COLO668 (cell line): Measurements from ENCODE around the gene SIT1.

Experiments used
- DNase-seq: peaks from one replicate; lab custom pipeline; 2025; ENCODE audit not compliant: unreplicated experiment; lab: John Stamatoyannopoulos, UW

Gene SIT1

DNA sequence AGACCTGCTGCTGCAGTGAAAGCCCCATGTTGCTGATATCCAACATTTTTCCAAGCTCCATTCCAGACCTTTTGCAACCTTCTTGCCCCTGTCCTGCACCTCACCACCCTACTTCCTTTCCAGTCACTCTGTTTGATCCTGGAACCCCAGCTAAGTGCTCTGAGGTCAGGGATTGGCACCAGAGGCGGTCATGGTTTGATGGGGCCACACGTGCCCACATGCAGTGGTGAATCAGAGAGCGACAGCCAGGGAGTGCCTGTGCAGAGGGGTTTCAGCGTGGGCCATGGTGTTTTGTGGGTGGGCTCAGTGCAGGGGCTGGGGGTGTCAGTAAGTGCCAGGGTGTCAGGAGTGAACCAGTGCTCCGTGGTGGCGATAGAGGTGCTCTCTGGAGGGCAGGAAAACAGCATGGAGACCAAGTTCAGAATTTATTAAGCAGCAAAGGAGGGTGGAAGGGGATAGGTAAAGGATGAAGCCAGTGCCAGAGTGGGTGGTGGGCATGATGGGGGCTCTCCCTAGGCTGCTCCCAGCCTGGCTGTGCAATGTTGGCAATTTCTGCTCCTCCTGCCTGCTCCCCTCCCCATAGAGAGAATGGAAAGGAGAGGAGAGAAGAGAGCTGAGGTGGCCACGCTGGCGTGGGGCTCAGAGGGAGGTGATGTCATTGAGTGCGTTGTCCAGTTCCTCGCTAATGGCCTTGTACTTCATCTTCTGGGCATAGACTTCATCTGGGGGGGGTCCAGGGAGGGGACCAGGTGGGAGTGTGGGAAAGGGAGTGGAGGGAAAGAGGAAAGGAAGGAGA lies 32.0 kb upstream of the SIT1 start:
- no peak for DNase-seq

DNA sequence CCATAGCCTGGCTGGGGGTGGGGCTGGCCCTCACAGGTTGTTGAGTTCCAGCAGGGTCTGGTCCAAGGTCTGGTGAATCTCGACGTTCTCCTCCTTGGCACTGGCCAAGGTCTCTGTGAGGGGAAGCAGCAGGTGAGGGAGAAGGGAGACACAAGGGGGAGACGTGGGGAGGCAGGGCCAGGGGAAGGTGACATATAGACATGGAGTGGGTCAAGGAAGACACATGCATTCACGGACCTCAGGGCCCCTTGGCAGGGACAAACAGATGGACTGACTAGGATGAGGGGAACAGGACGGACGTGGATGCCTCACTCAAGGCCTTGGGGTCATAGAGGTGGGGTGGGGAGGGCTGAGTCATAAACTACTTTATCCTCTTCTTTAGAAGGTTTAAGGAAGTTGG lies 31.3 kb upstream of the SIT1 start:
- no peak for DNase-seq

DNA sequence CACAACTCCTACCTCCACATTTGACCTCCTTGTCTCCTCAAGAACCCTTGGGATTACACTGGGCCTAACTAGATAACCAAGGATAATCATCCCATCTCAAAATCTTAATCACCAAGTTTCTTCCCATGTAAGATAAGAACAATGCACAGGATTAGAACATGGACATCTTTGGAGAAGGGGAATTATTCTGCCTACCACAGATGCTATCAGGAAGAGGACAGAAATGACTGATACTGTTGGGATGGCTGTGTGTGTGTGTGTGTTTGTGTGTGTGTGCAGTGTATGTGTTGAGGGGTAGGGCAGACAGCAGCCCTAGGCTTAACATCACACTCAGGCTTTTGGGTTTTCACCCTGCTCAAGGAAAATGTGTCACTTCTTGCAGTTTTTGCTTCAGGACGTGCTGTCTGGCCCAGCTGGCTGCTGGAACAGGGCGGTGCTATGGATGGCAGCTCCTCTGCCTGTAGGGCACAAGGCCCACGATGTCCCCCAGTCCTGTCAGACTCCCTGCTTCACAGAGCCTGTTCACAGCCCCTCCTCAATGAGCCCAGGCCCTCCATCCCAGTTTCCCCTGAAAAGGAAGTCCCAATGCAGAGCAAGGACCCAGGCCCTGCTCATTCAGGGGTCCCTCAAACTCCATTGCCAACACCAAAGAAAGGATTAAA lies 30.7 kb upstream of the SIT1 start:
- DNase-seq = no peak

DNA sequence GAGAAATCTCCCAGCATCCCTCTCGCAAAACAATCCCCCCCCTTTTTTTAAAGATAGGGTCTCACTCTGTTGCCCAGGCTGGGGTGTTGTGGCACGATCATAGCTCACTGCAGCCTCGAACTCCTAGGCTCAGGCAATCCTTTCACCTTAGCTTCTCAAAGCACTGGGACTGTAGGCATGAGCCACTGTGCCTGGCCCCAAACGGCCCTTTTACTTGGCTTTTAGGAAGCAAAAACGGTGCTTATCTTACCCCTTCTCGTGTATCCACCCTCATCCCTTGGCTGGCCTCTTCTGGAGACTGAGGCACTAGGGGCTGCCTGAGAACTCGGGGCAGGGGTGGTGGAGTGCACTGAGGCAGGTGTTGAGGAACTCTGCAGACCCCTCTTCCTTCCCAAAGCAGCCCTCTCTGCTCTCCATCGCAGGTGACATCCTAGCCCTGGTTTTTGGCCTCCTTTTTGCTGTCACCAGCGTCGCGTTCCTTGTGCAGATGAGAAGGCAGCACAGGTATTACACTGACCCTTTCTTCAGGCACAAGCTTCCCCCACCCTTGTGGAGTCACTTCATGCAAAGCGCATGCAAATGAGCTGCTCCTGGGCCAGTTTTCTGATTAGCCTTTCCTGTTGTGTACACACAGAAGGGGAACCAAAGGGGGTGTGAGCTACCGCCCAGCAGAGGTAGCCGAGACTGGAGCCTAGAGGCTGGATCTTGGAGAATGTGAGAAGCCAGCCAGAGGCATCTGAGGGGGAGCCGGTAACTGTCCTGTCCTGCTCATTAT lies 29.8 kb upstream of the SIT1 start:
- no peak for DNase-seq

DNA sequence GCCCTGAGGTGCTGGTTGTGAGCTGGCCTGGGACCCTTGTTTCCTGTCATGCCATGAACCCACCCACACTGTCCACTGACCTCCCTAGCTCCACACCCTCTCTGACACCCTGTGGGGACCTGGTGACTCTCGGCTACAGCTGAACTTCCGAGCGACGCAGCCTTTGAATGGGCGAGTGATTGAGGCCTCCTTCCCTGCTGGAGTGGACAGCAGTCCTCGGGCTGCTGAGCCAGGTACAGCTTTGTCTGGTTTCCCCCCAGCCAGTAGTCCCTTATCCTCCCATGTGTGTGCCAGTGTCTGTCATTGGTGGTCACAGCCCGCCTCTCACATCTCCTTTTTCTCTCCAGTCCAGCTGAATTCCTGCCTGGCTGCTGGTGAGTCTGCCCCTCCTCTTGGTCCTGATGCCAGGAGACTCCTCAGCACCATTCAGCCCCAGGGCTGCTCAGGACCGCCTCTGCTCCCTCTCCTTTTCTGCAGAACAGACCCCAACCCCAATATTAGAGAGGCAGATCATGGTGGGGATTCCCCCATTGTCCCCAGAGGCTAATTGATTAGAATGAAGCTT lies 29.1 kb upstream of the SIT1 start:
- DNase-seq = no peak

DNA sequence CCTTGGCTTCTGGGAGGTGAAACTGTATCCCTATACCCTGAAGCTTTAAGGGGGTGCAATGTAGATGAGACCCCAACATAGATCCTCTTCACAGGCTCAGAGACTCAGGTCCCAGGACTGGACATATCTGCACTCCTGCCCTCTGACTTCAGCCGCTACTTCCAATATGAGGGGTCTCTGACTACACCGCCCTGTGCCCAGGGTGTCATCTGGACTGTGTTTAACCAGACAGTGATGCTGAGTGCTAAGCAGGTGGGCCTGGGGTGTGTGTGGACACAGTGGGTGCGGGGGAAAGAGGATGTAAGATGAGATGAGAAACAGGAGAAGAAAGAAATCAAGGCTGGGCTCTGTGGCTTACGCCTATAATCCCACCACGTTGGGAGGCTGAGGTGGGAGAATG lies 28.4 kb upstream of the SIT1 start:
- DNase-seq = no peak

DNA sequence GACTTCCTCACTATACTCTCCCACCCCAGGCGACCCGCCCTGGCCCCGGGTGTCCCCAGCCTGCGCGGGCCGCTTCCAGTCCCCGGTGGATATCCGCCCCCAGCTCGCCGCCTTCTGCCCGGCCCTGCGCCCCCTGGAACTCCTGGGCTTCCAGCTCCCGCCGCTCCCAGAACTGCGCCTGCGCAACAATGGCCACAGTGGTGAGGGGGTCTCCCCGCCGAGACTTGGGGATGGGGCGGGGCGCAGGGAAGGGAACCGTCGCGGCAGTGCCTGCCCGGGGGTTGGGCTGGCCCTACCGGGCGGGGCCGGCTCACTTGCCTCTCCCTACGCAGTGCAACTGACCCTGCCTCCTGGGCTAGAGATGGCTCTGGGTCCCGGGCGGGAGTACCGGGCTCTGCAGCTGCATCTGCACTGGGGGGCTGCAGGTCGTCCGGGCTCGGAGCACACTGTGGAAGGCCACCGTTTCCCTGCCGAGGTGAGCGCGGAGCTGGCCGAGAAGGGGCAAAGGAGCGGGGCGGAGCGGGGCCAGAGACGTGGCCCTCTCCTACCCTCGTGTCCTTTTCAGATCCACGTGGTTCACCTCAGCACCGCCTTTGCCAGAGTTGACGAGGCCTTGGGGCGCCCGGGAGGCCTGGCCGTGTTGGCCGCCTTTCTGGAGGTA lies 25.1 kb upstream of the SIT1 start:
- DNase-seq = no peak

DNA sequence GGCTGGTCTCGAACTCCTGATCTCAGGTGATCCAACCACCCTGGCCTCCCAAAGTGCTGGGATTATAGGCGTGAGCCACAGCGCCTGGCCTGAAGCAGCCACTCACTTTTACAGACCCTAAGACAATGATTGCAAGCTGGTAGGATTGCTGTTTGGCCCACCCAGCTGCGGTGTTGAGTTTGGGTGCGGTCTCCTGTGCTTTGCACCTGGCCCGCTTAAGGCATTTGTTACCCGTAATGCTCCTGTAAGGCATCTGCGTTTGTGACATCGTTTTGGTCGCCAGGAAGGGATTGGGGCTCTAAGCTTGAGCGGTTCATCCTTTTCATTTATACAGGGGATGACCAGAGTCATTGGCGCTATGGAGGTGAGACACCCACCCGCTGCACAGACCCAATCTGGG lies 24.5 kb upstream of the SIT1 start:
- DNase-seq = no peak

DNA sequence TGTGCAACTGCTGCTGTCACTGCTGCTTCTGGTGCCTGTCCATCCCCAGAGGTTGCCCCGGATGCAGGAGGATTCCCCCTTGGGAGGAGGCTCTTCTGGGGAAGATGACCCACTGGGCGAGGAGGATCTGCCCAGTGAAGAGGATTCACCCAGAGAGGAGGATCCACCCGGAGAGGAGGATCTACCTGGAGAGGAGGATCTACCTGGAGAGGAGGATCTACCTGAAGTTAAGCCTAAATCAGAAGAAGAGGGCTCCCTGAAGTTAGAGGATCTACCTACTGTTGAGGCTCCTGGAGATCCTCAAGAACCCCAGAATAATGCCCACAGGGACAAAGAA lies 23.3 kb upstream of the SIT1 start:
- no peak for DNase-seq

DNA sequence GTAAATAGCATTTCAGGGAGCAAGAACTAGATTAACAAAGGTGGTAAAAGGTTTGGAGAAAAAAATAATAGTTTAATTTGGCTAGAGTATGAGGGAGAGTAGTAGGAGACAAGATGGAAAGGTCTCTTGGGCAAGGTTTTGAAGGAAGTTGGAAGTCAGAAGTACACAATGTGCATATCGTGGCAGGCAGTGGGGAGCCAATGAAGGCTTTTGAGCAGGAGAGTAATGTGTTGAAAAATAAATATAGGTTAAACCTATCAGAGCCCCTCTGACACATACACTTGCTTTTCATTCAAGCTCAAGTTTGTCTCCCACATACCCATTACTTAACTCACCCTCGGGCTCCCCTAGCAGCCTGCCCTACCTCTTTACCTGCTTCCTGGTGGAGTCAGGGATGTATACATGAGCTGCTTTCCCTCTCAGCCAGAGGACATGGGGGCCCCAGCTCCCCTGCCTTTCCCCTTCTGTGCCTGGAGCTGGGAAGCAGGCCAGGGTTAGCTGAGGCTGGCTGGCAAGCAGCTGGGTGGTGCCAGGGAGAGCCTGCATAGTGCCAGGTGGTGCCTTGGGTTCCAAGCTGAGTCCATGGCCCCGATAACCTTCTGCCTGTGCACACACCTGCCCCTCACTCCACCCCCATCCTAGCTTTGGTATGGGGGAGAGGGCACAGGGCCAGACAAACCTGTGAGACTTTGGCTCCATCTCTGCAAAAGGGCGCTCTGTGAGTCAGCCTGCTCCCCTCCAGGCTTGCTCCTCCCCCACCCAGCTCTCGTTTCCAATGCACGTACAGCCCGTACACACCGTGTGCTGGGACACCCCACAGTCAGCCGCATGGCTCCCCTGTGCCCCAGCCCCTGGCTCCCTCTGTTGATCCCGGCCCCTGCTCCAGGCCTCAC lies 22.6 kb upstream of the SIT1 start, which contains the start of gene CA9:
CA9 (plus strand) TSS at position 797 of the 893 bp plus-strand sequence; CDS start at position 829, 32 bp downstream.
- peak; percentile 67 for DNase-seq

DNA sequence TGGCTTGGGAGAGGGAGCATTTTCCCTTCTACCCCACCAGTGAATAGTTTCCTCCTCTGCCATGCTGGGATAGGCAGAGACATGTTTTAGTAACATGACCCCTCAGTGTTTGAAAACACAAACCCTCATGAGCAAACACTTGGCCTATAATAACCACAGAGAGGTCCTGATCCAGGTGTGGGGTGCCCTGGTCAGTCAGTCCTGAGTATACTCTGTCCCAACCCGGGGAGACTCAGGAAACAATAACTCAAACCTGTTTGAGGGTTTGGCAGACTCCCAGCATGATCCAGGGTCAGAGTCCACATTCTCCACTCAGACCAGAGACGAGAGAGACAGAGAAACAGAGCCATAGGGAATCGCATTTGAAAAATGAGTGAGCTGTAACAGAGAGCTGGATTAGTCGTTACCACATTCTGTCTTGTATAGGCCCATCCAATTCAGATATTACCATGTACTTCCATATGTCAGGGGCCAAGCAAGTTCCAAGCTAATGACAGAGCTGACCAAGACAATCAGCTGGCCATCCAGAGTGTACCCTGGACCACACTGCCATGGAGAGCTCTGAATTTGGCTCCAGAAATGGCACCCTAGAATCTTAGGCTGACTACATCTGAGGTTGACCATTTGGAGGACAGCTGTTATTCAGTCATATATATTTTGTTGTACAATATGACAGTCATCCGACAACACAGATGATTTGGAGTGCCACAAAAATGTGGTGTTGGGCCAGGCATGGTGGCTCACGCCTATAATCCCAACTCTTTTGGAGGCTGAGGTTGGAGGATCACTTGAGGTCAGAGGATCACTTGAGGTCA lies 18.8 kb upstream of the SIT1 start:
- DNase-seq = peak; percentile 87

DNA sequence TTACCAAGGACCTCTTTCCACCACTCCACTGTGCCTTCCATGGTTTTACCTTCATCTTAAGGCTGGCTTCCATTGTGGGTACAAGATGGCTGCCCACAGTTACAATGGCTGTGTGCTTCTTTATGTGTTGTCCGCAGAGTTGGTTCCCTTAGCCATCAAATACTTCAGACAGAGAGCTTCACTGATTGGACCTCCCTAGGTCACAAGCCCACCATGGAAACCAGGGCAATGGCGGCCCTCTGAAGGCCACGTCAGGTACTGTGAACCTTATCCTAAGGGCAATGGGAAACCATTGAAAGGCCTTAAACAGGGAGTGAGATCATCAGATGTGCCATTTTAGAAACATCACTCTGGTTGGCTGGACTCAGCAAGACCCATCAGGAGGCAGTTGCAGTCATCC lies 17.2 kb upstream of the SIT1 start:
- no peak for DNase-seq

DNA sequence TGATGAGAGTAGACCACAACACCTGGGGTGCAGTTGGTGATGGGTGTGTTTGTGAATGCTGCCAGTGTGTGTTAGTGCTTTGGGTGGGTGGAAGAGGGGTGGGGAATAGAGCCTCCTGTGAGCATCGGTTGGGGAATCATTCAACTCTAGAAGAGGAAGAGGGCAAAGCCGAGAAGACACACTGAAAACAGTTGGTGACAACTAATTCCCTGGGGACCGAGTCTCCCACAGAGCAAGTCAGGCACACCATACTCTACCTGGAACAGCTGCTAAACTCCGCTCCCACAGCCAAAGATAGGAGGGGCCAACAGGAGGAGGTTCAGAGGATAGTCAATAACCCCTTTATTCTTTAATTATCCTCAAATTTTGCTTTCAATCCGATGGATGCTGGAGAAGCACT lies 15.8 kb upstream of the SIT1 start:
- DNase-seq = no peak

DNA sequence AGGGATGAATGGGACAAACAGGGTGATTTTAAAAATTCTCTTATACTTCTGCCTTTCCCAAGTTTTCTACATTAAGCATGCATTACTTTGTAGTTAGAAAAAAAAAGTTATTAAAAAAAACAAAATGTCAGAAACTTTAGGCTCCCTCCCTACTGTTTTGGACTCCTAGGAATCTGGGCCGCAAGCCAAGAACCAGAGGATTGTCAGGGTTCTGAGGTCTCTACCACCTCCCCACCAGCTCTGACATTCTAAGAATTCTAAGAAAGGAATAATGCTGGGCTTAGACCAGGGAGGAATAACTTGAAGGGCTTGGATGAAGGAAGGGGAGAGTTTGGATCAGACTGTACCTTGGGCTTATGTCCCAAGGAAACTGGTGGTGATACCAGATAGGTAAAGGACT lies 15.3 kb upstream of the SIT1 start:
- no peak for DNase-seq

DNA sequence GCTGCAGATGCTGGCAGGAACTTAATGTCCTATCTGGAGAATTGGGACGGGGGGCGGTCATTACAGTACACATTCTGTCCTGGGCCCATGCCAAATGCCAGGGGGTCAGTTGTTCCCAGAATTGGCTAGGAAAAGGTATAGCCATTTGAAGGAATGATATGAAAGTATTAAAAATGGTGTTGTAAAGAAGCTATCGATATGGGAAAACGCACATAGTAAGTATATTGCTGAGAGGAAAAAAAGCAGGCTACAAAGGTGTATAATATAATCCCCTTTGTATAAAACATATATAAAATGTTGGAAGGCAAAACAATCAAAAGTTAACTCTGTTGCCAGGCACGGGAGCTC lies 14.7 kb upstream of the SIT1 start:
- no peak for DNase-seq

DNA sequence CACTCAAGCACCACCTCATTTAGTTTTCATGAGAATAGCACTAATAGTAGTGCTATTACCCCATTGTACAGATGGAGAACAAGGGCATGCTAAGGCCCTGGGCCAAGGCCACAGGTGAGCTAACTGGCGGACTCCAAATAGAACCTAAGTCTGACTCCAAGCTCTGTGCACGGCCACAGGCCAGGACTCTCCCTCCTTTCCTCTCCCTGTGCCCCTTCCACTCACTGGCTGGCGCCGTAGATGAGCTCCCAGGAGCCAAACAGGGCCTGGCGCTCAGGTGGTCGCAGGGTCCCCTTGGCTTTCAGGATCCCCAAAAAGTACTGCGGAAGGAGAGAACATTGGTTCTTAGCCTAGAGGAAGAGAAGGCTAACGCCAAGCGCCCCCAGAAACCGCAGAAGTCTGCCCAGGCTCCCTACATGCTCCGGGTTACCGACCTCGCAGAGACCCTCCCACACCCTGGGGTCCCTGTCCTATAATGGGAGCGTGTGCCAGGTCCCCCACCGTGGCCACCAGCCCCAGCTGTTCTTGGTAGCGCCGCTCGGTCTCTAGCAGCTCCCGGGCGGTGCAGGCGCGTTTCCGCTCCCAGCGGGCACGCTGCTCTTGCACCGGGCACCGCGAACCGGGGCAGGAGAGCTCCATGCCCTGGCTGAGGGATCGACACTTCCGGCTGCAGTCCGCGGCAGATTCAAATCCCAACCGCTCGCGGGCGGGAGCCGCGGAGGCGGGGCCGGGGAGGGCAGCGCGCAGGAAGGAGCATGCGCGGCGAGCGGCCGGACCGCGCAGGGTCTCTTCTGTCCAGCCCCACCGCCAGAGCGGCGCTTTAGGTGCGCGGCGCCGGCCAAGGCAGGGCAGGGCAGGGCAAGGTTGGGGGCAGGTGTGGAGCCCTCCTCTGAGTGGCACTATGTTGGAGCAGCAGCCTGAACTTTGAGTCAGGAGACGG lies 14.1 kb upstream of the SIT1 start, which contains the start of gene ARHGEF39:
ARHGEF39 (minus strand) TSS at position 665 of the 940 bp plus-strand sequence; CDS start at position 639, 26 bp downstream.
- peak; percentile 93 for DNase-seq

DNA sequence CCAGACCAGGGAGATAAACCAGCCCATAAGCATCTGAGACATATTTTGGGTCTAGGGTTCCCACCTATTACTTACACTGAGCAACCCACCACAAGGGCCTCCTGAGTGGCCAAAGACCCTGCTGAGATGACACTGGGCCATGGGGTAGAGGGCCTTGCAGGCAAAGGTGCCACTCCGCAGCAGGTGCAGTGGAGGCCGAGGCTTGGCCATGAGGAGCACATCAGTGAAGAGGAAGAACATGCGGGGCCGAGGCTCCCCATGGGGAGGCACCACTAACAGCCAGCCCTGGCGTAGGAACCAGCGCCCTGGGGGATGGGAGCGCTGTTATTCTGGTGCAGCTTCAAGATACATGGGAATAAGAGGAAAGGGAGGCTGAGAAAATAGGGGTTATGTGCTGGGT lies 11.7 kb upstream of the SIT1 start:
- DNase-seq = no peak

DNA sequence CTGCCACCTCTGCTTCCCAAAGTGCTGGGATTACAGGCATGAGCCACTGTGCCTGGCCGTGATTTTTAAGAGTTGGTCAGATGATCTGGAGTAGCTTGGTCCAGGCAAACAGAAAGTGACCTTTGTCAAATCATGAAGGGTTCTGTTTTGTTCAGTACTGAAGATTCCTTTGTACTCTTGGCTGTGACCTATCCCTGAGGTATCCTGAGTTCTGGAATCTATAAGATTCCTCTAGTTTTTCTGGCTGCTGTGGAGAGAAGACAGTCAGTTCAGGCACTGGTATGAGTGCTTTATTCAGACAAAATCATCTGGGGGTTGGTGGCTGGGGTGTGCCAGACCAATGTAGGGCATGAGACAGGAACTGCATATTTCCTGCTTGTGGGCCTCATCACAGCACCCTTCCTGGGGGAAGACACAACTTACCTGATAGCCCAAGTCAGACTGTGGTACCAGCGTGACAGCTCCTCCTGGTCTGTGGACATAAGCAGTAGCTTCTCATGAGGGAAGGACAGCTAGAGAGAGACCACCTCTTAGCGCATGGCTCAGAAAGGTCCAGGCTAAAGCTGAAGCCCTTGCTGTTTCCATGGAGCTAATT lies 11.1 kb upstream of the SIT1 start:
- no peak for DNase-seq
